HCT116 (cell line): ENCODE data around the gene UBE2L6. TPM values are rescaled to one million over a fixed set of nuclear protein-coding genes. Genes with fewer than 3 reads are reported as not detected.

ENCODE experiments used
- ATAC-seq: fragments of 200-7000 bp; cut with Tn5 transposase; 2 replicates; pipeline ENCODE4 v1.9.1; 2020; ENCODE audit warnings: mild to moderate bottlenecking, moderate library complexity
- BruUV-seq: library from RNA; stranded (reverse); fragments of 400-500 nt; replicated peaks from 2 replicates; lab custom pipeline; 2021; lab: Mats Ljungman, UMichigan
- CTCF ChIA-PET: fragments of 300-600 bp; sonication (Branson Sonifier 250); formaldehyde crosslinking; loops from one replicate; lab custom pipeline; 2021; ENCODE audit warnings: antibody characterized with exemption; lab: Charles Lee
- POLR2A ChIA-PET: fragments of 300-600, 350-600 bp; sonication (Branson Sonifier 250); formaldehyde crosslinking; loops from one replicate; lab custom pipeline; 2021; ENCODE audit warnings: antibody characterized with exemption; lab: Charles Lee
- RAD21 ChIA-PET, 2 experiments: fragments of 300-600 bp; sonication (Branson Sonifier 250); formaldehyde crosslinking; loops; one replicate each; lab custom pipeline; 2023; ENCODE audit warnings: low total read pairs in 2 of 2; ENCODE audit not compliant: uncharacterized antibody in 2 of 2, unreplicated experiment in 2 of 2, low non-redundant PET in 1 of 2; lab: Charles Lee
- DNase-seq: peaks from one replicate; pipeline ENCODE4 v3.0.0-alpha.2; 2010; ENCODE audit warnings: low read depth, low spot score
- H2AFZ ChIP-seq: fragments of 200-600 bp; shearing (Covaris generic), sonication (generic); 2 replicates; pipeline ENCODE4 v1.6.1; 2017; ENCODE audit warnings: low read depth, mixed run types, mixed read lengths, antibody characterized with exemption, low read length; ENCODE audit not compliant: poor library complexity, severe bottlenecking
- H3K27ac ChIP-seq: 2 replicates; pipeline ENCODE4 v1.5.1; 2012; ENCODE audit warnings: low read depth, low read length
- H3K27me3 ChIP-seq: fragments of 200-600 bp; sonication (generic); 2 replicates; pipeline ENCODE4 v1.6.1; 2016; ENCODE audit warnings: mixed run types, low read length, mixed read lengths; ENCODE audit not compliant: insufficient read depth
- H3K36me3 ChIP-seq, 2 experiments: fragments of 200-500 bp in 1 of 2; fragments of 200-600 bp in 1 of 2; sonication (Bioruptor generic) in 1 of 2; sonication (generic) in 1 of 2; 2 replicates each; pipeline versions ENCODE4 v1.5.1 to v1.6.1; 2014 to 2016; ENCODE audit warnings: low read length in 2 of 2, inconsistent platforms in 1 of 2, mixed read lengths in 1 of 2, mixed run types in 1 of 2; ENCODE audit not compliant: insufficient read depth in 2 of 2, control insufficient read depth in 1 of 2
- H3K4me1 ChIP-seq, 2 experiments: fragments of 200-600 bp in 1 of 2; sonication (generic) in 1 of 2; 2 replicates each; pipeline versions ENCODE4 v1.5.1 to v1.6.1; 2012 to 2017; ENCODE audit warnings: low read length in 2 of 2, inconsistent platforms in 1 of 2, mild to moderate bottlenecking in 1 of 2, mixed read lengths in 1 of 2, mixed run types in 1 of 2, moderate library complexity in 1 of 2; ENCODE audit not compliant: insufficient read depth in 2 of 2, control insufficient read depth in 1 of 2
- H3K4me2 ChIP-seq: fragments of 200-600 bp; sonication (generic); 2 replicates; pipeline ENCODE4 v1.6.1; 2017; ENCODE audit warnings: mixed run types, low read length, mixed read lengths
- H3K4me3 ChIP-seq, 2 experiments: fragments of 200-600 bp in 1 of 2; sonication (generic) in 1 of 2; replicated peaks in 1 of 2; 2 replicates each; pipeline ENCODE4 v1.5.1; 2011 to 2016; ENCODE audit warnings: low read length in 2 of 2, control low read depth in 1 of 2, low read depth in 1 of 2, mild to moderate bottlenecking in 1 of 2, mixed read lengths in 1 of 2, mixed run types in 1 of 2
- H3K79me2 ChIP-seq: fragments of 200-600 bp; sonication (generic); 2 replicates; pipeline ENCODE4 v1.6.1; 2017; ENCODE audit warnings: mild to moderate bottlenecking, mixed run types, low read length, moderate library complexity, mixed read lengths; ENCODE audit not compliant: insufficient read depth
- H3K9ac ChIP-seq: fragments of 200-600 bp; sonication (generic); 2 replicates; pipeline ENCODE4 v1.6.1; 2016; ENCODE audit warnings: low read length, mixed read lengths
- H3K9me2 ChIP-seq: fragments of 200-600 bp; sonication (generic), shearing (Covaris generic); 2 replicates; pipeline ENCODE4 v1.6.1; 2017; ENCODE audit warnings: mixed run types, mild to moderate bottlenecking, moderate library complexity; ENCODE audit not compliant: insufficient read depth
- H3K9me3 ChIP-seq, 2 experiments: fragments of 200-500 bp in 1 of 2; fragments of 200-600 bp in 1 of 2; sonication (Bioruptor generic) in 1 of 2; sonication (generic) in 1 of 2; 2 replicates each; pipeline ENCODE4 v1.6.1; 2014 to 2017; ENCODE audit warnings: low read length in 2 of 2, mixed read lengths in 2 of 2, inconsistent platforms in 1 of 2, low read depth in 1 of 2, mild to moderate bottlenecking in 1 of 2, mixed run types in 1 of 2, moderate library complexity in 1 of 2; ENCODE audit not compliant: control insufficient read depth in 1 of 2, insufficient read depth in 1 of 2
- H4K20me1 ChIP-seq: fragments of 200-600 bp; sonication (generic), shearing (Covaris generic); 2 replicates; pipeline ENCODE4 v1.6.1; 2017; ENCODE audit warnings: mixed run types, mild to moderate bottlenecking, moderate library complexity; ENCODE audit not compliant: insufficient read depth
- ATF3 ChIP-seq: IDR thresholded peaks from 2 replicates; pipeline ENCODE4 v1.6.1; 2012
- CBX3 ChIP-seq: IDR thresholded peaks from 2 replicates; pipeline ENCODE4 v1.6.1; 2012; ENCODE audit warnings: low read depth
- CEBPB ChIP-seq: IDR thresholded peaks from 2 replicates; pipeline ENCODE4 v1.6.1; 2012; ENCODE audit warnings: low read depth
- EGR1 ChIP-seq: IDR thresholded peaks from 2 replicates; pipeline ENCODE4 v1.6.1; 2012; ENCODE audit warnings: low read depth
- ELF1 ChIP-seq: IDR thresholded peaks from 2 replicates; pipeline ENCODE4 v1.6.1; 2012; ENCODE audit warnings: low read depth, borderline replicate concordance
- EZH2 ChIP-seq: fragments of 200-600 bp; sonication (generic); IDR thresholded peaks from 2 replicates; pipeline ENCODE4 v1.6.1; 2017; ENCODE audit warnings: antibody characterized with exemption, mixed run types
- FOSL1 ChIP-seq: IDR thresholded peaks from 2 replicates; pipeline ENCODE4 v1.6.1; 2012; ENCODE audit warnings: low read depth
- JUND ChIP-seq: IDR thresholded peaks from 2 replicates; pipeline ENCODE4 v1.6.1; 2012
- MAX ChIP-seq: IDR thresholded peaks from 2 replicates; pipeline ENCODE4 v1.6.1; 2012
- RAD21 ChIP-seq: IDR thresholded peaks from 2 replicates; pipeline ENCODE4 v1.6.1; 2012; ENCODE audit warnings: low read depth, mild to moderate bottlenecking
- SIN3A ChIP-seq: IDR thresholded peaks from 2 replicates; pipeline ENCODE4 v1.6.1; 2012; ENCODE audit warnings: low read depth
- SRF ChIP-seq: IDR thresholded peaks from 2 replicates; pipeline ENCODE4 v1.6.1; 2012; ENCODE audit warnings: low read depth
- TCF7L2 ChIP-seq: IDR thresholded peaks from 2 replicates; pipeline ENCODE4 v1.7.0; 2011; ENCODE audit warnings: borderline replicate concordance, inconsistent platforms; ENCODE audit not compliant: insufficient read depth, insufficient read length; ENCODE audit errors: extremely low read depth
- ZFX ChIP-seq: fragments of 450-650 bp; IDR thresholded peaks from 2 replicates; pipeline ENCODE4 v1.6.1; 2017
- intact Hi-C: fragments of 100-400 bp; cut with micrococcal nuclease; formaldehyde crosslinking; loops from 2 replicates; pipeline ENCODE4 v1.10.0; 2022
- total RNA-seq: library from RNA; stranded (reverse); gene quantifications from one replicate; pipeline ENCODE4 v1.2.1, GENCODE V29; 2021; ENCODE audit not compliant: unreplicated experiment
- TF ChIP-seq, protein P1 (sequence below): IDR thresholded peaks from 2 replicates; pipeline ENCODE4 v1.6.1; 2012; ENCODE audit warnings: low read depth
- TF ChIP-seq, protein P2 (sequence below), 3 experiments: fragments of 200-600 bp in 1 of 3; sonication (generic) in 1 of 3; IDR thresholded peaks in 2 of 3; conservative IDR thresholded peaks in 1 of 3; 2 replicates each; pipeline ENCODE4 v1.5.1; 2012 to 2017; ENCODE audit warnings: low read depth in 2 of 3, low read length in 2 of 3, antibody characterized with exemption in 1 of 3, borderline replicate concordance in 1 of 3, control low read depth in 1 of 3, mild to moderate bottlenecking in 1 of 3, mixed read lengths in 1 of 3, mixed run types in 1 of 3, moderate library complexity in 1 of 3; ENCODE audit not compliant: insufficient read depth in 1 of 3

The UBE2L6 gene
- total RNA-seq, 1 experiment from 2014 or later: 24.8 TPM

DNA sequence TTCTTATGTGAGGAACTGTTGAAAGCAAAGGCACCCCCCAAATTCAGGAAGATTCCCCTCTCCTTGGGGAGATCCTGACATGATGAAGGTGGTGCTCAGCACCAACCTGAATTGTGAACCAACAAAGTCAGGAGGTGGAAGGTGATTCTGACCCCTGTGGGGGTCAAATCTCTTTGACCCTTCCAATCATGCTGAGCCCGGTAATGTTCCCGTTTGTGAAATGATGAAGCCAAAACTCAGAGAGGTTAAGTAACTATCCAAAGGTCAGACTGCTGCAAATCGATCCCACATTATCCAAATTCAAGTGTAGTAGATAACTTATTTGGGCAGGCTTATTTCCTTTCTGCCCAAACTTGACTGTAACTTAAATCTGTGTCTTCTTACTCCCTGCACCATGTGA, 49.1 kb upstream of the UBE2L6 start (continued):
- TF ChIP-seq, protein P1, sequence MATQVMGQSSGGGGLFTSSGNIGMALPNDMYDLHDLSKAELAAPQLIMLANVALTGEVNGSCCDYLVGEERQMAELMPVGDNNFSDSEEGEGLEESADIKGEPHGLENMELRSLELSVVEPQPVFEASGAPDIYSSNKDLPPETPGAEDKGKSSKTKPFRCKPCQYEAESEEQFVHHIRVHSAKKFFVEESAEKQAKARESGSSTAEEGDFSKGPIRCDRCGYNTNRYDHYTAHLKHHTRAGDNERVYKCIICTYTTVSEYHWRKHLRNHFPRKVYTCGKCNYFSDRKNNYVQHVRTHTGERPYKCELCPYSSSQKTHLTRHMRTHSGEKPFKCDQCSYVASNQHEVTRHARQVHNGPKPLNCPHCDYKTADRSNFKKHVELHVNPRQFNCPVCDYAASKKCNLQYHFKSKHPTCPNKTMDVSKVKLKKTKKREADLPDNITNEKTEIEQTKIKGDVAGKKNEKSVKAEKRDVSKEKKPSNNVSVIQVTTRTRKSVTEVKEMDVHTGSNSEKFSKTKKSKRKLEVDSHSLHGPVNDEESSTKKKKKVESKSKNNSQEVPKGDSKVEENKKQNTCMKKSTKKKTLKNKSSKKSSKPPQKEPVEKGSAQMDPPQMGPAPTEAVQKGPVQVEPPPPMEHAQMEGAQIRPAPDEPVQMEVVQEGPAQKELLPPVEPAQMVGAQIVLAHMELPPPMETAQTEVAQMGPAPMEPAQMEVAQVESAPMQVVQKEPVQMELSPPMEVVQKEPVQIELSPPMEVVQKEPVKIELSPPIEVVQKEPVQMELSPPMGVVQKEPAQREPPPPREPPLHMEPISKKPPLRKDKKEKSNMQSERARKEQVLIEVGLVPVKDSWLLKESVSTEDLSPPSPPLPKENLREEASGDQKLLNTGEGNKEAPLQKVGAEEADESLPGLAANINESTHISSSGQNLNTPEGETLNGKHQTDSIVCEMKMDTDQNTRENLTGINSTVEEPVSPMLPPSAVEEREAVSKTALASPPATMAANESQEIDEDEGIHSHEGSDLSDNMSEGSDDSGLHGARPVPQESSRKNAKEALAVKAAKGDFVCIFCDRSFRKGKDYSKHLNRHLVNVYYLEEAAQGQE: no peak
- TF ChIP-seq EGR1 (no peak), FOSL1 (no peak), ATF3 (no peak)
- TF ChIP-seq, all 23 proteins: peak for 0

DNA sequence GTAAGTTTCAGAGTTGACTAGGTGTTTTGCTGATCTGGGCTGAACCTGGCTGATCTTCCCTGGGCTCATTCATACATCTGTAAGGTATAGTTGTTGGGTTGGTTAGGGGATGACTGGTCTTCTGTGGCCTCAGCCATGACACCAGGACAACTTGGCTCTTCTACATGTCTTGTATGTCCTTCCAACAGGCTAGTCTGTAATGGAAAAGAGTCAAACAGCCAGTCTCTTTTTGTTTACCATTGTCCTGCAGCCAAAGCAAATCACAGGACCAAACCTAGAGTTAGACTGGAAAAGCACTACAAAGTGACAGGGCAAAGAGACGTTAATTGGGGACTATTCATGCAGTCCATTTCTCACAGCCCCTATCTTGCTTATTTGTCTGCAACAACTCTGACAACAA, 47.8 kb upstream of the UBE2L6 start:
- ATAC-seq (no peak), DNase-seq (no peak)
- no peaks in the 10 kb centered on the region for H3K4me1 ChIP-seq
- H3K4me2 ChIP-seq: no peak overlapping the region
- no peak overlapping the region for H3K27ac ChIP-seq
- ChIA-PET RAD21 (no interaction called here), POLR2A (no interaction called here), CTCF (no interaction called here)
- no peaks in the 10 kb centered on the region for H3K27me3 ChIP-seq
- H3K9me2 ChIP-seq: no peaks in the 10 kb centered on the region
- no peak overlapping the region for H3K9ac ChIP-seq
- no peaks in the 10 kb centered on the region for H3K36me3 ChIP-seq
- H4K20me1 ChIP-seq: no peaks in the 10 kb centered on the region
- H3K9me3 ChIP-seq: peaks cover 6 to 12% of the 10 kb centered on the region in 2 experiments; a peak in 2 of 4 replicates
- no peak overlapping the region for H3K4me3 ChIP-seq
- intact Hi-C loops: no loop called here
- no peak overlapping the region for H2AFZ ChIP-seq
- no TSS peak for BruUV-seq
- H3K79me2 ChIP-seq: no peaks in the 10 kb centered on the region
- TF ChIP-seq, protein P2, sequence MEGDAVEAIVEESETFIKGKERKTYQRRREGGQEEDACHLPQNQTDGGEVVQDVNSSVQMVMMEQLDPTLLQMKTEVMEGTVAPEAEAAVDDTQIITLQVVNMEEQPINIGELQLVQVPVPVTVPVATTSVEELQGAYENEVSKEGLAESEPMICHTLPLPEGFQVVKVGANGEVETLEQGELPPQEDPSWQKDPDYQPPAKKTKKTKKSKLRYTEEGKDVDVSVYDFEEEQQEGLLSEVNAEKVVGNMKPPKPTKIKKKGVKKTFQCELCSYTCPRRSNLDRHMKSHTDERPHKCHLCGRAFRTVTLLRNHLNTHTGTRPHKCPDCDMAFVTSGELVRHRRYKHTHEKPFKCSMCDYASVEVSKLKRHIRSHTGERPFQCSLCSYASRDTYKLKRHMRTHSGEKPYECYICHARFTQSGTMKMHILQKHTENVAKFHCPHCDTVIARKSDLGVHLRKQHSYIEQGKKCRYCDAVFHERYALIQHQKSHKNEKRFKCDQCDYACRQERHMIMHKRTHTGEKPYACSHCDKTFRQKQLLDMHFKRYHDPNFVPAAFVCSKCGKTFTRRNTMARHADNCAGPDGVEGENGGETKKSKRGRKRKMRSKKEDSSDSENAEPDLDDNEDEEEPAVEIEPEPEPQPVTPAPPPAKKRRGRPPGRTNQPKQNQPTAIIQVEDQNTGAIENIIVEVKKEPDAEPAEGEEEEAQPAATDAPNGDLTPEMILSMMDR (IDR thresholded peaks at IDR 0.05 in 2 of 3, conservative IDR thresholded peaks at IDR 0.05 in 1 of 3; ENCODE audit: borderline replicate concordance in 1 of 3, insufficient read depth in 1 of 3, low read depth in 2 of 3, low read length in 2 of 3): no peak
- TF ChIP-seq EGR1: no peak
- no peak for TF ChIP-seq EZH2
- TF ChIP-seq, protein P1: no peak
- no peak for TF ChIP-seq TCF7L2
- TF ChIP-seq ELF1: no peak
- no peak for TF ChIP-seq RAD21
- TF ChIP-seq SIN3A: no peak
- TF ChIP-seq CBX3: no peak
- no peak for TF ChIP-seq ZFX
- no peak for TF ChIP-seq CEBPB
- TF ChIP-seq FOSL1: no peak
- no peak for TF ChIP-seq ATF3
- no peak for TF ChIP-seq SRF
- no peak for TF ChIP-seq JUND
- TF ChIP-seq MAX: no peak
